Measurements from ENCODE around the gene TRIM2. TPM values are rescaled to one million over a fixed set of nuclear protein-coding genes. Genes with fewer than 3 reads are reported as not detected.

TRIM2 gene
- total RNA-seq, 2 donors from 2014 or later: 31.3 to 42.0 TPM

DNA sequence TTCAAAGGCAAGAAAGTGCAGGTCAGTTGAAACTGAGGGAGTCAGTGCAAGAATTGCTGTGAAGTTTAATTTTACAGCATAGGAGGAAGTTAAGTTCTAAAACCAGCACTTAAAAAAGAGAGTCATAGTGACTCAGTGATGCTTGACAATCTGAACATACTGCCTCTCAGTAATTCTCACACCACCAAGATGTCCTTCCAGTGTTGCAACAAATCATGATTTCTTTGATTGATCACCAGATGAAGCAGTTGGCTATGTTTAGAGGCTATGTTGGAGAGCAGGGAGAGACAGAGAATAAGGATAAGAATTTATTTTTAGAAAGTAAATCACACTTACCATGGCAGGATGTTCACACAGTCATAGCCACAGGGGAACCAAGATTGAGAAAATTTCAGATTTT, 13.2 kb downstream of the TRIM2 start:
- ATAC-seq (no peak), DNase-seq (no peak)
- Histone ChIP-seq H3K4me3 (no peak overlapping the region), H3K27ac (no peak overlapping the region), H3K9me3 (no peaks in the 10 kb centered on the region), H3K4me1 (peaks cover 30% of the 10 kb centered on the region), H3K27me3 (no peaks in the 10 kb centered on the region), H3K36me3 (replicated peaks in 1 of 2; ENCODE audit: insufficient read depth in 1 of 2, low read depth in 2 of 2) (no peaks in the 10 kb centered on the region)
- intact Hi-C loops (cut with DNase I): loop anchor here (10.0 kb wide), 1 partner anchor 97 kb away; no protein-coding TSS in a partner anchor
- no peak for TF ChIP-seq POLR2A (IDR thresholded peaks at IDR 0.05)
- TF ChIP-seq, protein P1, sequence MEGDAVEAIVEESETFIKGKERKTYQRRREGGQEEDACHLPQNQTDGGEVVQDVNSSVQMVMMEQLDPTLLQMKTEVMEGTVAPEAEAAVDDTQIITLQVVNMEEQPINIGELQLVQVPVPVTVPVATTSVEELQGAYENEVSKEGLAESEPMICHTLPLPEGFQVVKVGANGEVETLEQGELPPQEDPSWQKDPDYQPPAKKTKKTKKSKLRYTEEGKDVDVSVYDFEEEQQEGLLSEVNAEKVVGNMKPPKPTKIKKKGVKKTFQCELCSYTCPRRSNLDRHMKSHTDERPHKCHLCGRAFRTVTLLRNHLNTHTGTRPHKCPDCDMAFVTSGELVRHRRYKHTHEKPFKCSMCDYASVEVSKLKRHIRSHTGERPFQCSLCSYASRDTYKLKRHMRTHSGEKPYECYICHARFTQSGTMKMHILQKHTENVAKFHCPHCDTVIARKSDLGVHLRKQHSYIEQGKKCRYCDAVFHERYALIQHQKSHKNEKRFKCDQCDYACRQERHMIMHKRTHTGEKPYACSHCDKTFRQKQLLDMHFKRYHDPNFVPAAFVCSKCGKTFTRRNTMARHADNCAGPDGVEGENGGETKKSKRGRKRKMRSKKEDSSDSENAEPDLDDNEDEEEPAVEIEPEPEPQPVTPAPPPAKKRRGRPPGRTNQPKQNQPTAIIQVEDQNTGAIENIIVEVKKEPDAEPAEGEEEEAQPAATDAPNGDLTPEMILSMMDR (IDR thresholded peaks at IDR 0.05): no peak

DNA sequence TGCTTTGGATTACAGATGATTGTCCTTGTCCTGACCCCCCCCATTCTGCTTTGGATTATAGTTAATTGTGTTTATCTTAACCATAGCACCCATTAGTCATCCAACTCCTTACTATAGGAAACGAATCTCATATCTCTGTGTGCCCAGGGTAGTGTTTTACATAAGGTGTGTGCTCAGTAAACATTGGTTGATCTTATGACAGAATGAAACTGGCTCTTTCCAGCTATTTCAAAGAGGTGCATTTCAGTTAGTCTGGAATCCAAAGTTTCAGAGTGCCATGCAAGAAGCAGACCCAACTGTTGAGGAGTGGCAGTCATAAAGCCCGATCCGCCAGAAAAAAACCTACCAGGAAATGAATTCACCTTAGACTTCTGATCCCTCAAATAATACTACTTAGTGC, 14.7 kb downstream of the TRIM2 start:
- no peaks in the 10 kb centered on the region for H3K9me3 ChIP-seq
- intact Hi-C loops (cut with DNase I): loop anchor here (10.0 kb wide), 1 partner anchor 96 kb away; no protein-coding TSS in a partner anchor
- DNase-seq (no peak), ATAC-seq (no peak)
- WGBS, 2 donors: 62 to 64% methylated on average over 3 of the region's 3 CpGs
- H3K27me3 ChIP-seq: no peaks in the 10 kb centered on the region
- no peaks in the 10 kb centered on the region for H3K36me3 ChIP-seq (replicated peaks in 1 of 2; ENCODE audit: insufficient read depth in 1 of 2, low read depth in 2 of 2)
- TF ChIP-seq POLR2A (IDR thresholded peaks at IDR 0.05): no peak
- TF ChIP-seq, protein P1 (IDR thresholded peaks at IDR 0.05): no peak
- no peak overlapping the region for H3K4me3 ChIP-seq
- peaks cover 41% of the 10 kb centered on the region for H3K4me1 ChIP-seq
- H3K27ac ChIP-seq: peak overlapping the region in 1 of 4 donors; percentile 6

DNA sequence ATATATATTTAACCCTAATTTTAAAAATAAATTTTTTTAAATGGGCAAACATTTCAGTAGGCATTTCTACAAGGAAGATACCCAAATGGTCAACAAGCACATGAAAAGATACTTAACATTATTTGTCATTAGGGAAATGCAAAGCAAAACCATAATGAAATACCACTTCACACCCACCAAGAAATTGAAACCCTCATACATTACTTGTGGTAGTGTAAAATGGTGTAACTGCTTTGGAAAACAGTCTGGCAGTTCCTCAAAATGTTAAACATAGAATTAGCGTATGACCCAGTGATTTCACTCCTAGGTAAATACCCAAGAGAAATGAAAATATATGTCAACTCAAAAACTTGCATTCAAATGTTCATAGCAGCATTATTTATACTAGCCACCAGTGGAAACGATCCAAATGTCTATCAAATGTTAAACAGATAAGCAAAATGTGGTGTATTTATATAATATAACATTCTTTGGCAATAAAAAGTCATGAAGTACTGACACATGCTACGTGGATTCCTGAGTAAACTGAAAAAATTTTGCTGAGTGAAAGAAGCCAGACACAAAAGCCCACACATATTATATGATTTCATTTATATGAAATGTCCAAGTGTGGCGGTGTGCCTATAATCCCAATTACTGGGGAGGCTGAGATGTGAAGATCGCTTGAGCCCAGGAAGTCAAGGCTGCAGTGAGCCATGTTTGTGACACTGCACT, 16.6 kb downstream of the TRIM2 start:
- Histone ChIP-seq H3K4me3 (no peak overlapping the region), H3K36me3 (replicated peaks in 1 of 2; ENCODE audit: insufficient read depth in 1 of 2, low read depth in 2 of 2) (no peaks in the 10 kb centered on the region), H3K27me3 (no peaks in the 10 kb centered on the region), H3K9me3 (no peaks in the 10 kb centered on the region), H3K27ac (no peak overlapping the region), H3K4me1 (peaks cover 46% of the 10 kb centered on the region)
- intact Hi-C loops (cut with DNase I): no loop called here
- DNase-seq (no peak), ATAC-seq (no peak)
- WGBS, 2 donors: 59 to 63% methylated on average over 5 of the region's 5 CpGs
- TF ChIP-seq, protein P1 (IDR thresholded peaks at IDR 0.05): no peak
- TF ChIP-seq POLR2A (IDR thresholded peaks at IDR 0.05): no peak

DNA sequence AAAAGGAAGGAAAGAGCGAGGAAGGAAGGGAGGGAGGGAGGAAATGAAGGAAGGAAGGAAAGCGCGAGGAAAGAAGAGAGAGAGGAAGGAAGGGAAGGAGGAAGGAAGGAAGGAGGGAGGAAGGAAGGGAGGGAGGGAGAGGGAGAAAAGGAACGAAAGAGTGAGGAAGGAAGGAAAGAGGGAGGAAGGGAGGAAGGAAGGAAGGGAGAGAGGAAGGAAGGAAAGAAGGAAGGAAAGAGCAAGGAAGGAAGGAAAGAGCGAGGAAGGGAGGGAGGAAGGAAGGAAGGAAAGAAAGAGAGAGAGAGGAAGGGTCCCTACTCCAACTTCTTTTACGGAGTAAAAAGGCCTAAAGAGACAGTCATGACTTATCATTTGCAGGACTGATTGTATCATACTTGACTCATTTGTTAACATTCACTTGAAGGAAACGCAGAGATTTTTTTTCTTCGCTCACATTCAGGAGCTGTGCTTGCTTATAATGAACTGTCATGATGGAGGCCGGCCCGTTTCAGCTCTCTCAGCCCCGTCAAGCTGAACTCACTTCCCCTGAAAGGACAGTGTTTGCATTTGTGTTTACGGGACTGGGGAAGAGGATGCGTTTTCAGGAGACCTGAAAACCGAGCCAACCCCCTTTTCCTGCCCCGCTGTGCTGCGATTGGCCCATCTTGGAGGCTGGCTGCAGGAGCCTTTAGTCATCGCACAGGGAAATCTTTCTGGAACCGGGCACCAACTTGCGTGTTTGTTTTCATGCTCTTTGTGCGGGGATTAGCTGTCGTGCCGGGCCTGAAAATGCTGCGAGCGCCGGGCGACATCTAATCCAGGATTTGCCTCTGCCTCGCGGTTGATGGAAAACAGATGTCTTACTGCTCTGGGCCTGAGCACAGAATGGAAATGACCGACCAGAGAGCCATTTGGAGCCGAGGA, 17.8 kb downstream of the TRIM2 start:
- ATAC-seq (peak; percentile 47), DNase-seq (peak; percentile 22 to 44 (median 42))
- intact Hi-C loops (cut with DNase I): no loop called here
- no peaks in the 10 kb centered on the region for H3K9me3 ChIP-seq
- peak overlapping the region; percentile 70 to 83 (median 78) for H3K27ac ChIP-seq
- WGBS, 2 donors: 47 to 54% methylated on average over 23 to 29 of the region's 30 CpGs
- peak overlapping the region; percentile 16 to 19 for H3K4me3 ChIP-seq
- H3K4me1 ChIP-seq: peaks cover 46% of the 10 kb centered on the region
- H3K36me3 ChIP-seq (replicated peaks in 1 of 2; ENCODE audit: insufficient read depth in 1 of 2, low read depth in 2 of 2): no peaks in the 10 kb centered on the region
- TF ChIP-seq, protein P1 (IDR thresholded peaks at IDR 0.05): no peak
- peak in 1 of 3 donors; percentile 28 for TF ChIP-seq POLR2A (IDR thresholded peaks at IDR 0.05)
- no peaks in the 10 kb centered on the region for H3K27me3 ChIP-seq

Data from body of pancreas (tissue), 4 donors.